SKM-1 treated with dmso at 0.1 percent for 144 hours (cell line): ENCODE data around the gene CRISPLD2.
A peak's percentile ranks its signal among the peaks of the same experiment; 100 is the strongest.
"Not testable (repeated sequence)": the region's sequence is repeated elsewhere in the genome, so short reads cannot be mapped to it uniquely, and the experiment has no call there.

ENCODE experiments used
- DNase-seq: peaks from one replicate; lab custom pipeline; 2025; ENCODE audit not compliant: unreplicated experiment; lab: John Stamatoyannopoulos, UW

Gene CRISPLD2

GRCh38 chr16:84821728-84822689 is 2.2 kb downstream of the CRISPLD2 start:
- DNase-seq, result no peak

DNA sequence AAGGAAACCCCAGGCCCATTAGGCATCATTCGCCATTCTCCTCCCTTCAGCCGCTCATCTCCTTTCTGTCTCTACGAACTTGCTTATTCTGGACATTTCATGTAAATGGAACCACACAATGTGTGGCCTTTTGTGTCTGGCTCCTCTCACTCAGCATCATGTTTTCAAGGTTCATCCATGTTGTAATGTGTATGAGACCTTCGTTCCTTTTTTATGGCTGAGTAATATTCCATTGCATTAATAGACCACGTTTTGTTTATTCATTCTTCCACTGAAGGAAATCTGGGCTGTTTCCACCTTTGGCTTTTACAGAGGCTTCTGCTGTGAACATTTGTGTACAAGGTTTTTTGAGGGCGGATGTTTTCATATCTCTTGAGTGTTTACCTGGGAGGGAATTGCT is 3.2 kb downstream of the CRISPLD2 start:
- DNase-seq, result no peak

DNA sequence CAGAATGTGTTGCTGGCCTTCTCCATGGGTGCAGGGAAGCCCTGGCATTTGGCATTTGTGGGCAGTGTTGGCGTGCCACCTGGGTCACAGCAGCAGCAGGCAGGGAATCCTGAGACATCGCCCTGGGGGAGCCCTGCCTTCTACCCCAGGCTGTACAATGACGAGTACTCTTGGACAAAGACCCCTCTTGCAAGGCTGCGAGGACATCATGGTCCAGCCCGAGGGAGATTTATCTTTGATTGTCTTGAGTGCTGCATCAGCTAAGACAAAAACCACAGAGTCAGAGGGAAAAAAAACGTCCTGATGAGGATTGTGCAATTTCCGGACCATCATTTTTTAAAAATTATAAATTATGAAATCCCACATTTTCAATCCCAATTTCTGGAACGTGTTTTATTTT is 3.7 kb downstream of the CRISPLD2 start:
- DNase-seq, result no peak

DNA sequence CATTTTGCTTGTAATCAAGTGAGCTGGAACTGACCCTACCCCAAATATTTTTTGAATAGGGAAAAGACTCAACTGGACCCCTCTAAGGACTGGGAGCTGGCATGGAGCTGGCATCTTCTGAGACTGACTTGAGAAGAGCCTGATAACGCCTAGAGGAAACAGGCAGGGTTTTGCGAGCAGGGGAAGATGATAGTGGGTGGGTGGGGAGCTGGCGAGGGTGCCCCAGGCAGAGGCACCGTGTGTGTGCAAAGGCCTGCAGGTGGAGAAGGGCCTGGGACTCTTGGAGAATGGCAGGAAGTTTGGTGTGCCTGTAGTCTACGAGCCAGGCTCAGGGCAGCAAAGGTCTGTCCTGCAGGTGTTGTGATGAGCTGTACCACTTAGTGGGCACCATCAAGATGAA is 4.1 kb downstream of the CRISPLD2 start:
- no peak for DNase-seq

DNA sequence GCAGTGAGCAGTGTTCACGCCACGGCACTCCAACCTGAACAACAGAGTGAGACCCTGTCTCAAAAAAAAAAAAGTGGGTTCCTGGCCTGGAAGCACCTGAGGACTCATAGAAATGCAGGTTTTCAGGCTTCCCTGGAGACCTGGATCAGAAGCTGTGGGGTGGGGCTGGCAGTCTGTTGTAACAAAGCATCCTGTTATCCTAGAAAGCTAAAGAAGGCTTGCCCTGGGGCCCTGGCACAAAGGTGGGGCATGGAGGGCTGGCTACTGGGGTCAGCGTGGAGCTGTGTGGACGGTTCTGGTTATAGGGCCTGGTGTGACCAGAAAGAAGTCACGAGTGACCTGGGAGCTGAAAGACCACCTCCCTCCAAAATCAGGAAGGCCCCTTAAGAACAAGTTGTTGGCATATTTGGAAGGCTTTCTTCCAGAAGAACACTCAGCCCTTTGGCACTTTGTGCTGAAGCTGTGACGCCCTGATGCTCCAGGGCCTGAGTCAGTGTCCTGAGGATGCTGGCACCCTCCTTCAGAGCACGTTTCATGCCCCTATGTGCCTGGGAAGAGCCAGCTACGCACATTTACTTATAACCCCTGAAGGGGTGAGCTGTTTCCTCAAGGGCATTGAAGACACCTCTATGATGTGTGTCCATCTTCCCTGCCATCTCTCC is 6.2 kb downstream of the CRISPLD2 start:
- no peak for DNase-seq

DNA sequence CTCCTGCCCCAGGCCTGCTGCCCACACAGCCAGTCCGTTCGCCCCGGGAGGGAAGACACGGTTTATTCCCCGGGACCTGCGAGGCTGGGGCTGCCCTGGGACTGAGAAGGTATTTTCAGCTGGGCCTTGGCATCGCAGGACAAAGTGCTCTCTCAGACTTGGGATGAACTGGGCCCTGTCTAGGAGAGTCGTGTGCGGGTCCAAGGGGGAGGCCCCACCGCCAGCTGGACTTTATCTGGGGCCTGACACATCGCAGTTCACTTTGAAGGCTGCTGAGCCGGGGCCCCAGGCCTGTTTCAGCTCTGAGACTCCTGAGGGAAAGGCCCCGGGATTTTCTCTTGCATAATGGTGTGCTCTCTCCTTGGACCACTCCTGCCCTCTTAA is 6.8 kb downstream of the CRISPLD2 start:
- no peak for DNase-seq

DNA sequence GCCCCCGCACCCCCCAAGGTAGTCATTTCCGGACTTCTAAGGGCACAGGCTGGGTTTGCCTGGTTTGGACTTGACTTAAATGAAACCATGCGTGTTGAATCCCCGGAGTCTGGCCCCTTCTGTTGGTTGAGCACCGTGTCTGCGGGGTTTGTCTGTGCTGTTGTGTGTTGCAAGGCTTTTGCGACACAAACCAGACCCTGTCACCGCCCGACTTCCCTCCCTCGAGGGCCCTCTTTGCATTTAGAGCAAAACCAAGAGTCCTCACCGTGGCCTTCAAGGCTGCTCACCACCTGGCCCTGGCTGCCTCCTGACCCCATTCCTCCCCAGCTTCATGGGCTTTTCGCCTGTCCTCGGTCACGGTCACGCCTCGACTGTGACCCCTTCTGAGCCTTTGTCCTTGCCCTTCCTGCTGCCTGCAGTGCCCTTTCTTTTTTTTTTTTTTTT is 7.4 kb downstream of the CRISPLD2 start:
- DNase-seq, result peak; percentile 83

GRCh38 chr16:84827897-84828296 is 8.1 kb downstream of the CRISPLD2 start:
- no peak for DNase-seq

GRCh38 chr16:84828322-84828721 is 8.5 kb downstream of the CRISPLD2 start:
- no peak for DNase-seq

GRCh38 chr16:84829168-84829965 is 9.6 kb downstream of the CRISPLD2 start:
- DNase-seq, result no peak

DNA sequence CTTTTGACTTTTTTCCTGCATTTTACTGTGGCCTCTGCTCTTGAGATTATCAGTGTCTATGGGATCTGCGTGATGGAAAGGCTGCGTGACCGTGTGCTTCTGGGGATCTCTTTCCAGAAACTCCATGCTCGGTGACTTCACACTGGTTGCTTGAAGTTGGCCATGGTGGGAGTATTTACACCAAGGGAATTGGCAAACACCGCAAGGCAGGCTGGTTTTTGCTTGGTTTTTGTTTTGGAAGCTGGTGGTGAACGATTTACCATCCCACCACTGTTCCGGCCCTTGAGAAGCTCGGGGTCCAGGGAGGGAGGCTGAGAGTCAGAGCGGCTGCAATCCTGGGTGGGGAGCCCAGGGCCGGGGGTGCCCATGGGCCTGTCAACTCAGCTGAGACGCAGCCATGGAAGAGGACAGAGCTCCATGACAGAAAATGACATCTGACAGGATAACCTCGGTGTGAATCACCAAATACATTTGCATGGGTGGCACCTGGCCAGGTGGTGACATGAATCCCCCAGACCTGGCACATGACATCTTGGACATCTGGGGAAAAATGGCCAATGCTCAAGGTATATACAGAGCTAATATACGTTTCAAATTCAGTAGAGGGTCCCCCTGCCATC is 11.1 kb downstream of the CRISPLD2 start:
- DNase-seq, result no peak

- DNase-seq, result not testable (repeated sequence)
Measured at GRCh38 chr16:84831728-84832127, 11.9 kb downstream of the CRISPLD2 start.

GRCh38 chr16:84832488-84833143 is 12.8 kb downstream of the CRISPLD2 start:
- DNase-seq, result peak; percentile 5

DNA sequence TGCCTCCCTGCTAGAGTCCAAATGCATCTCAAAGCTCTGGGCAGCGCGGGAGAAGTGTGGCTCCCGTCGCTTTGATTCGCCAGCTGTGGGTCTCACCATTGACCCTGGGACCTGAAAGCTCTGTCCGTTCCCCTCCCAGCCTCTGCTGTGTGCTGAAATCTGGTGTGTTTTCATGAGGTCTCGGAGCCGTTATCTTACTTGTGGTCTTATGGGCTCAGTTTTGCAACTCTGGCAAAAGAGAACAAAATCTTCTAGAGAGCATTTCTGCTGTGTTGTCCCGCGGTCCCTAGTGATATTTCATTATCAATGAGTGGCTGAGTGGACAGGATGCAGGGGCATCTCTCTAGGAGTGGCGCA is 13.3 kb downstream of the CRISPLD2 start:
- DNase-seq, result peak; percentile 18

DNA sequence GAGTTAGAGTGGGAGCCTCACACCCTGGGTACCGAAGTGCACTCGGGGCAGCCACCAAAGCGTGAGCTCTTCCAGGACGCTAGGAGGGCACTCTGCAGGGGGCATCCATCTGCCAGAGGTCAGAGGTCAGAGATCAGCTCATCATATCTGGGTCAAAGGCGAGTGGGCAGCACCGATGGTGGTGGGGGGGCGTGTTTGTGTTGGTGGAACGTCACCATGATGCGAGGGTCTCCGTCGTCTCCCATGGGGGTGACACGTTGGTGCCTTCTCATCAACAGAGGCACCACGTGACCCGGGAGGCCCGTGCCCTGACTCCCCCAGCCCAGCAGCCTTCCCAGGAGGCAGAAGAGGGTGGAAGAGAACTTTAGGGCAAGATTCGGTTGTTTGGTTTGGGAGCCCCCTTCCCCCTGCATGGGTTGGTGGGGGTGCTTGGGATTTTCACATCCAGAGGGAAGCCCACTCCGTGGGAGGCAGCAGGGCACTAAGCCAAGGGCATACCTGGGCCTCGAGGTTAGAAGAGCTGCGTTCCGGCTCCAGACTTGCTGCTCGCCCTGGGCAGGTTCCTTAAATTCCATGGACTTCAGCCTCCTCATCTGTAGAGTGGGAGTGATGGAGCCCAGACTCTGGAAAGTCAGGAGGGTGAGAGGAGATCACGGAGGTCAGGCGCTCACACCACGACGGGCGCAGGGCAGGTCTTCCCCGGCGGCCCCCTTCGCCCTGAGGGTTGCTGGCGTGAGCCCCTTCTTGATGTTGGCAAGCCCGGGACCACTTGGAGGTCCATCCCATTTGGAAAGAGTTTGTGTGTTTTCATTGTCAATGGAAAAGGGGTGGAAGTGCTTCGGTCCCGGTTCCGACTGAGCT is 14.0 kb downstream of the CRISPLD2 start:
- no peak for DNase-seq

DNA sequence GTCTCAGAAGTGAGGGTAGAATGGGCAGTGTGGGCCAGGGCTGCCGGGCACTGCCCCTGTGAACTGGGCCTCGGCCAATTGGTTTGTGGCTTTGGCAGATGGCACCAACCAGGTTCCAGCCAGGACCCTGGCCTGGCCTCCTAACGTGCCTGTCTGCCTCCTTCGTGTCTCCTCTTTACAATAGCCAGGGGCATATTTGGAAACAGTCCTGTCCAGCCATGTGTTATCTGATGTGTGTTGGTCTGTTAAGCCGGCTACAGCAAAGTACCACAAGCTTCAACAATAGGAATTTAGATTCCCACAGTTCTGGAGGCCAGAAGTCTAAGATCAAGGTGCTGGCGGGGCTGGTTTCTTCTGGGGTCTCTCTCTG is 14.6 kb downstream of the CRISPLD2 start:
- no peak for DNase-seq

GRCh38 chr16:84836234-84836647 is 16.5 kb downstream of the CRISPLD2 start:
- no peak for DNase-seq

- DNase-seq, result no peak
Measured at GRCh38 chr16:84836967-84837366, 17.2 kb downstream of the CRISPLD2 start.

GRCh38 chr16:84838383-84838948 is 18.7 kb downstream of the CRISPLD2 start:
- no peak for DNase-seq
